Uterus (tissue), 4 donors: ENCODE measurements around the gene C1QTNF4. TPM values are rescaled to one million over a fixed set of nuclear protein-coding genes. Genes with fewer than 3 reads are reported as not detected.
"Not testable (repeated sequence)": the region's sequence is repeated elsewhere in the genome, so short reads cannot be mapped to it uniquely, and the experiment has no call there.

Experiments
- DNase-seq, 2 donors: peaks; one replicate each; pipeline ENCODE4 v3.0.0-alpha.2; 2019 to 2020
- H3K27ac ChIP-seq, 2 donors: fragments of 200-600 bp; sonication (generic); 1 replicate in 1 of 2; 2 replicates in 1 of 2; pipeline ENCODE4 v1.5.1; 2016 to 2018
- H3K27me3 ChIP-seq, 2 donors: fragments of 200-600 bp; sonication (generic); one replicate each; pipeline ENCODE4 v1.5.1; 2018 to 2019; ENCODE audit warnings: control low read depth in 1 of 2
- H3K36me3 ChIP-seq, 2 donors: fragments of 200-600 bp; sonication (generic); one replicate each; pipeline ENCODE4 v1.5.1; 2019; ENCODE audit warnings: control low read depth in 1 of 2
- H3K4me1 ChIP-seq, 2 donors: fragments of 200-600 bp; sonication (generic); one replicate each; pipeline ENCODE4 v1.5.1; 2018 to 2019; ENCODE audit warnings: control low read depth in 1 of 2
- H3K4me3 ChIP-seq, 2 donors: fragments of 200-600 bp; sonication (generic); 1 replicate in 1 of 2; 2 replicates in 1 of 2; pipeline ENCODE4 v1.5.1; 2018 to 2019; ENCODE audit warnings: mild to moderate bottlenecking in 1 of 2
- H3K9me3 ChIP-seq, 2 donors: fragments of 200-600 bp; sonication (generic); one replicate each; pipeline ENCODE4 v1.5.1; 2019; ENCODE audit warnings: control low read depth in 1 of 2
- POLR2A ChIP-seq, 2 donors: fragments of 450-650 bp; IDR thresholded peaks; one replicate each; pipeline ENCODE4 v1.6.1; 2016; ENCODE audit warnings: antibody characterized with exemption in 2 of 2, mild to moderate bottlenecking in 1 of 2, moderate library complexity in 1 of 2
- intact Hi-C: fragments of 100-400 bp; cut with DNase I; formaldehyde crosslinking; loops from one replicate; pipeline ENCODE4 v1.15.1; 2023; ENCODE audit warnings: low total_unique reads
- total RNA-seq, 4 donors: library from RNA; depleted of rRNA in 3 of 4; stranded (reverse); fragments of >200 nt in 3 of 4; gene quantifications; one replicate each; pipeline versions ENCODE4 v1.1.0 to v1.2.4, GENCODE V29; 2014 to 2023
- TF ChIP-seq, protein P1 (sequence below), 4 experiments: fragments of 200-600 bp in 2 of 4; fragments of 450-650 bp in 2 of 4; sonication (generic) in 2 of 4; IDR thresholded peaks; one replicate each; pipeline ENCODE4 v1.5.1; 2016 to 2019; ENCODE audit warnings: antibody characterized with exemption in 4 of 4, mild to moderate bottlenecking in 2 of 4, moderate library complexity in 1 of 4
- donor health status: DM: yes; HTN: yes; CAD: no.

C1QTNF4 gene
- 10 to 100 TPM in 3 of 4 donors, 1 to 10 TPM in 1; 5.0 to 15.4 (median 14.8) TPM for total RNA-seq

DNA sequence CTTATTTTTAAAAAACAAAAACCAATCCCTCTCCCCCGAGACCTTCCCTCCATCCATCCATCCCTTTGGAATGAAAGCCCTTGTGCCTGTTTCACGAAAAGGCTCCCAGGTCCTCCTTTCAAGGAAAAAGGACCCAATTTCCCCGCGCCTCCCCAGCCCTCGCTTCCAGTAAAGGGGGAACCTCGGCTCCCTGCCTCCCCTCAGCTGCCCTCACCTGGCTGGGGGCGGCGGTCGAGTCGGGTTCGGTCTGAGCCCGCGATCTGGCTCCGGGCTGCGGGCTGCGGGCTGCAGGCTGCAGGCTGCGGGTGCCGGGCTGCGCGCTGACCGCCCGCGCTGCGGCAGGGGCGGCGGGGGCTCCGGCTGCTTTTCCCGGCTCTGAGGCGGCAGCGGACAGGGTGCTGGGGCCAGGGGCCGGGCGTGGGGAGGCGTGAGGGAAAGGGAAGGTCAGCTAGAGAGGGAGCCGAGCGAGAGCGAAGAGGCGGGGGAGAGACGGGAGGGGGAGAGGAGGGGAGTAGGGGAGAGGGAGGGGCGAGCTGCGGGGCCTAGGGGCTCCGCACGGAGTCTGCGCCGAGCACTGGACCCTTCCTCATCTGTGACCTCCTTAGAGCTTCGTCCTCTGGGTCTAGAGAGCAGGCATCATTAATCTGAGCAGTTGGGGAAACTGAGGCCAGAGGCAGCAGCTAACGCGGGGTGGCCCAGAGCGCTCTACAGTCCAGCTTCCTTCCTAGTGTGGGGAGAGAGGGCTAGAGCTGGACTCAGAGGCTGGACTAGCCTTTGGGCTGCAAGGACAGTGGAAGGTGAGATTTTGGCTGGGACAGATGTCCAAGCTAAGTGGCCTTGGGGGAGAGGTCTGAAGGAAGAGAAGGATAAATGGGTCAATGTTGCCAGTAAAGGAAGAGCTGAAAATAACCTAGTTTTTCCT is at the start of gene C1QTNF4:
Gene C1QTNF4, minus strand, starts transcription at position 478 of the 922 bp plus-strand sequence. CDS start 3,601 bp downstream, outside the sequence.
- intact Hi-C loops: no loop called here
- Histone ChIP-seq H3K4me1 (peaks cover 0 to 12% of the 10 kb centered on the region in 2 donors), H3K36me3 (no peaks in the 10 kb centered on the region), H3K9me3 (no peaks in the 10 kb centered on the region), H3K27ac (no peak within 1 kb of the TSS), H3K27me3 (no peaks in the 10 kb centered on the region), H3K4me3 (peak within 1 kb of the TSS in 1 of 2 donors; percentile 8)
- TF ChIP-seq POLR2A (IDR thresholded peaks at IDR 0.05): no peak
- TF ChIP-seq, protein P1, sequence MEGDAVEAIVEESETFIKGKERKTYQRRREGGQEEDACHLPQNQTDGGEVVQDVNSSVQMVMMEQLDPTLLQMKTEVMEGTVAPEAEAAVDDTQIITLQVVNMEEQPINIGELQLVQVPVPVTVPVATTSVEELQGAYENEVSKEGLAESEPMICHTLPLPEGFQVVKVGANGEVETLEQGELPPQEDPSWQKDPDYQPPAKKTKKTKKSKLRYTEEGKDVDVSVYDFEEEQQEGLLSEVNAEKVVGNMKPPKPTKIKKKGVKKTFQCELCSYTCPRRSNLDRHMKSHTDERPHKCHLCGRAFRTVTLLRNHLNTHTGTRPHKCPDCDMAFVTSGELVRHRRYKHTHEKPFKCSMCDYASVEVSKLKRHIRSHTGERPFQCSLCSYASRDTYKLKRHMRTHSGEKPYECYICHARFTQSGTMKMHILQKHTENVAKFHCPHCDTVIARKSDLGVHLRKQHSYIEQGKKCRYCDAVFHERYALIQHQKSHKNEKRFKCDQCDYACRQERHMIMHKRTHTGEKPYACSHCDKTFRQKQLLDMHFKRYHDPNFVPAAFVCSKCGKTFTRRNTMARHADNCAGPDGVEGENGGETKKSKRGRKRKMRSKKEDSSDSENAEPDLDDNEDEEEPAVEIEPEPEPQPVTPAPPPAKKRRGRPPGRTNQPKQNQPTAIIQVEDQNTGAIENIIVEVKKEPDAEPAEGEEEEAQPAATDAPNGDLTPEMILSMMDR (IDR thresholded peaks at IDR 0.05): no peak
- no peak for DNase-seq

DNA sequence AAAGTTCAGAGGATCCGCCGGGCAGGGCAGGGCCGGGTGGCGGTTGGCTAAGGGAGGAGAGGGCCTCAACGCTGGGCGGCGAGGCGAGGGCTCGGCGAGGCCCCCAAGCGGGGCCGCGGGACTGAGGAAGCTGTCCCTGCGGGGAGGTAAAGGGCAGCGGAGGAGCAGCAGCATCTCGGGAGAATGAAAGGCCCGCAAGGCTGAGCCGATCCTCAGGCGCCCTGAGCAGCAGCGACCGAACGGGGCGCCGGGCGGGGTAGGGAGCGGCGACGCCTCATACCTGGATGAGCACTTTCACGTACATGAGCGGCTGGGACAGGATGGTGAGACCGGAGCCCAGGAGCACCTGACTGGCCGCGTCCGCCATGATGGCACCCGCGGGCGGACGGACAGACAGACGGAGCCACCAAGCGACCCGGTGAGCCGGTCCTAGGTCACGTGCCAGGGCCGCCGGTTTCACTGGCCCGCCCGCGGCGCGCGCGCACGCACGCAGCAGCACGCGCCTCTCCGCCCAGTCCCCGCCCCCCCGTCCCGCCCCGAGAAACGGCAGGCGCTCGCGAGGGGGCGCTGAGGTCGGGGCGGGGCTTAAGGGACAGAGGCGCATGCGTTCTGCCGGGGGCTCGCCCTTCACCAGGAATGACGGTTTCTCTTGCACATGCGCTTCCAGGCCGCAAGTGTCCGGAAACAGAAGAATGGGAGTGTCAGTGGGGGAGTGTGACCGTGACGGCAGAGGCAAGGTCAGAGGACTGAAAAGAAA is 48.1 kb upstream of the C1QTNF4 start, which contains the start of gene MTCH2:
Gene MTCH2, minus strand, starts transcription at position 461 of the 757 bp plus-strand sequence. Its CDS starts 94 bp downstream, at position 367.
- Histone ChIP-seq H3K27me3 (no peaks in the 10 kb centered on the region), H3K27ac (peak within 1 kb of the TSS; percentile 93), H3K9me3 (no peaks in the 10 kb centered on the region), H3K36me3 (no peaks in the 10 kb centered on the region), H3K4me3 (peak within 1 kb of the TSS; percentile 50 to 58), H3K4me1 (peaks cover 0 to 7% of the 10 kb centered on the region in 2 donors)
- peak; percentile 96 to 97 for DNase-seq
- intact Hi-C loops: no loop called here
- TF ChIP-seq POLR2A (IDR thresholded peaks at IDR 0.05): peak; percentile 50 to 70
- TF ChIP-seq, protein P1 (IDR thresholded peaks at IDR 0.05): peak; percentile 16 to 60 (median 43)

DNA sequence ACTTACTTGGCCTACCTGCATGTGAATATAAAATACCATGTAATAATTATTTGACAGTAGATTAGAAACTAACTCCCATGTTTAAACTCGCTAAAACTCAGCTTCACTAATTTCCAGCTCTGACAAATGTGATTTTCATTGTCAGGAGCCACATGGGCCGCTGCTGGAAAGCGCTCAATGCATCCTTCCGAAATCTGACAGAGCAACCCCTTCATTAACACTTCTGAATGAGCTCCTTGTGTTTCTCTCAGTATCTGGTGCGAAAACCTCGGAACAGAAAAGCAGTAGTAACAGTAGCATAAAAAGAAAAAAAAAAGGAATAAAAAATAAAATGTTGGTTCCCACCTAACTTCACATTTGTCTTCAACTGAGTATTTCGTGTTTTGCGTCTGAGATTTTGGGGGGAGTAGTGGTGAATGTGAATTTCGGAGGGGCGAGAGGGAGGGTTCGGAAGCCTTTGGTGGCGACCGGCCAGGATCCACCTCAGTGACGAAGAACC is 47.4 kb upstream of the C1QTNF4 start:
- Histone ChIP-seq H3K9me3 (no peaks in the 10 kb centered on the region), H3K27ac (peak overlapping the region; percentile 93), H3K36me3 (no peaks in the 10 kb centered on the region), H3K4me3 (peak overlapping the region; percentile 50 to 58), H3K4me1 (peaks cover 0 to 7% of the 10 kb centered on the region in 2 donors), H3K27me3 (no peaks in the 10 kb centered on the region)
- DNase-seq: no peak
- intact Hi-C loops: no loop called here
- TF ChIP-seq, protein P1 (IDR thresholded peaks at IDR 0.05): no peak
- no peak for TF ChIP-seq POLR2A (IDR thresholded peaks at IDR 0.05)

DNA sequence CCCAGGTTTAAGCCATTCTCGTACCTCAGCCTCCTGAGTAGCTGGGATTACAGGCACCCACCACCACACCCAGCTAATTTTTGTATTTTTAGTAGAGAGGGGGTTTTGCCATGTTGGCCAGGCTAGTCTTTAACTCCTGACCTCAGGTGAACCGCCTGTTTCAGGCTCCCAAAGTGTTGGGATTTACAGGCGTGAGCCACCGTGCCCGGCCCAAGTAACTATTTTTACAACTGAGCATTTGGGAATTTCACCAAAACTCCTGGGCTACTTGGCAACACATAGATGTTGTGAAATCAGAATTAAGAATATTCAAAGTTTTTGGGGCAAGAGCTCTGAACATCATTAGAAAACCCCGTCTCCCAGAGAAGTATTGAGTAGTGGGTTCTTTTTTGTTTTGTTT is 46.3 kb upstream of the C1QTNF4 start:
- H3K4me3 ChIP-seq, H3K27me3 ChIP-seq, H3K9me3 ChIP-seq, intact Hi-C loops, DNase-seq, H3K36me3 ChIP-seq, H3K4me1 ChIP-seq, H3K27ac ChIP-seq: not testable (repeated sequence)

DNA sequence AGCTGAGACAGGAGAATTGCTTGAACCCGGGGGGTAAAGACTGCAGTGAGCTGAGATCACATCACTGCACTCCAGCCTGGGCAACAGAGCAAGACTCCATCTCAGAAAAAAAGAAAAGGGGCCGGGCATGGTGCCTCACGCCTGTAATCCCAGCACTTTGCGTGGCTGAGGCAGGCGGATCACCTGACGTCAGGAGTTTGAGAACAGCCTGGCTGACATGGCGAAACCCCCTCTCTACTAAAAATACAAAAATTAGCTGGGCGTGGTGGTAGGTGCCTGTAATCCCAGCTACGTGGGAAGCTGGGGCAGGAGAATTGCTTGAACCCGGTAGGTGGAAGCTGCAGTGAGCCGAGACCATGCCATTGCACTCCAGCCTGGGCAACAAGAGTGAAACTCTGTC is 42.1 kb upstream of the C1QTNF4 start:
- H3K4me3 ChIP-seq, H3K4me1 ChIP-seq, H3K9me3 ChIP-seq, DNase-seq, H3K27me3 ChIP-seq, H3K36me3 ChIP-seq, intact Hi-C loops: not testable (repeated sequence)
- peak overlapping the region in 1 of 2 donors; percentile 71 for H3K27ac ChIP-seq
